Measurements from ENCODE around the gene FOSL1. TPM values are rescaled to one million over a fixed set of nuclear protein-coding genes. Genes with fewer than 3 reads are reported as not detected.

The FOSL1 gene
- polyA plus RNA-seq, 10 donors = 0.22 to 0.64 (median 0.29) TPM; not detected in 4

GRCh38 chr11:65919573-65920371 lies 19.6 kb upstream of the FOSL1 start:
- peak in 1 of 3 donors; percentile 48 for DNase-seq

- DNase-seq = peak; percentile 97 to 99 (median 99)
Observed at GRCh38 chr11:65919141-65919572, 19.0 kb upstream of the FOSL1 start, which contains the start of gene DRAP1. TSS of gene DRAP1 (plus strand) at chr11:65919426. CDS start at chr11:65919502, 76 bp downstream.

- peak in 2 of 3 donors; percentile 46 to 70 for DNase-seq
Observed at GRCh38 chr11:65918211-65919140, 18.3 kb upstream of the FOSL1 start, which contains the start of gene C11orf68. TSS of gene C11orf68 (minus strand) at chr11:65919062. CDS start at chr11:65919031, 31 bp downstream.

GRCh38 chr11:65917434-65918210 lies 17.4 kb upstream of the FOSL1 start:
- no peak for DNase-seq

- no peak for DNase-seq
Observed at GRCh38 chr11:65917077-65917433, 16.9 kb upstream of the FOSL1 start.

GRCh38 chr11:65916391-65916790 lies 16.2 kb upstream of the FOSL1 start:
- no peak for DNase-seq

- DNase-seq = peak in 1 of 3 donors; percentile 94
Observed at GRCh38 chr11:65915821-65916251, 15.6 kb upstream of the FOSL1 start.

GRCh38 chr11:65915101-65915820 lies 15.1 kb upstream of the FOSL1 start:
- no peak for DNase-seq

GRCh38 chr11:65912845-65913244 lies 12.7 kb upstream of the FOSL1 start:
- DNase-seq = no peak

GRCh38 chr11:65911682-65912568 lies 11.7 kb upstream of the FOSL1 start:
- peak in 2 of 3 donors; percentile 67 to 84 for DNase-seq

- DNase-seq = no peak
Observed at GRCh38 chr11:65907878-65908277, 7.7 kb upstream of the FOSL1 start.

GRCh38 chr11:65906602-65907001 lies 6.4 kb upstream of the FOSL1 start:
- DNase-seq = no peak

GRCh38 chr11:65903715-65904114 lies 3.5 kb upstream of the FOSL1 start:
- no peak for DNase-seq

GRCh38 chr11:65903068-65903481 lies 2.9 kb upstream of the FOSL1 start:
- peak in 1 of 3 donors; percentile 84 for DNase-seq

GRCh38 chr11:65900899-65901180 lies 652 bp upstream of the FOSL1 start:
- DNase-seq = no peak

GRCh38 chr11:65899356-65900124 lies 648 bp downstream of the FOSL1 start:
- peak in 1 of 3 donors; percentile 60 for DNase-seq

GRCh38 chr11:65898656-65899355 lies 1.4 kb downstream of the FOSL1 start:
- DNase-seq = no peak

GRCh38 chr11:65897020-65897471 lies 3.1 kb downstream of the FOSL1 start:
- no peak for DNase-seq
